ENCODE results near the gene TROAP.
"Not testable (repeated sequence)": the region's sequence is repeated elsewhere in the genome, so short reads cannot be mapped to it uniquely, and the experiment has no call there.

TROAP gene

DNA sequence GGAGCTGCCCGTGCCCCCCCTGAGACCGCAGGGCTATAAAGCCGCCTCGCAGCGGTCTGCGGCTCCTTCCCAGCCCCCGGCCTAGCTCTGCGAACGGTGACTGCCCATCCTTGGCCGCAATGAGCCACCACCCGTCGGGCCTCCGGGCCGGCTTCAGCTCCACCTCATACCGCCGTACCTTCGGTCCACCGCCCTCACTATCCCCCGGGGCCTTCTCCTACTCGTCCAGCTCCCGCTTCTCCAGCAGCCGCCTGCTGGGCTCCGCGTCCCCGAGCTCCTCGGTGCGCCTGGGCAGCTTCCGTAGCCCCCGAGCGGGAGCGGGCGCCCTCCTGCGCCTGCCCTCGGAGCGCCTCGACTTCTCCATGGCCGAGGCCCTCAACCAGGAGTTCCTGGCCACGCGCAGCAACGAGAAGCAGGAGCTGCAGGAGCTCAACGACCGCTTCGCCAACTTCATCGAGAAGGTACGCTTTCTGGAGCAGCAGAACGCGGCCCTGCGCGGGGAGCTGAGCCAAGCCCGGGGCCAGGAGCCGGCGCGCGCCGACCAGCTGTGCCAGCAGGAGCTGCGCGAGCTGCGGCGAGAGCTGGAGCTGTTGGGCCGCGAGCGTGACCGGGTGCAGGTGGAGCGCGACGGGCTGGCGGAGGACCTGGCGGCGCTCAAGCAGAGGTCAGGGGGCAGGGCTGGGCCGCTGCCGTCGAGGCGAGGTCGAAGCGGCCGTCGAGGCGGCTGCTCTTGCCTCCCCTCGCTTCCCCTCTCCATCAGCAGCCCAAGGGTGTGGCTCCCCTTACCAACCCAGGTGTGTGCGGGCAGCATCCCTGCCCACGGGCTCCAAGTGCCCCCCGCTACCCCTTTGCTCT lies 27.7 kb upstream of the TROAP start, which contains the start of gene PRPH:
PRPH (plus strand) TSS at position 66 of the 855 bp plus-strand sequence; CDS start at position 120, 54 bp downstream.
- DNase-seq (ENCODE audit: low read depth in 2 of 2): no peak

- DNase-seq (ENCODE audit: low read depth in 2 of 2): peak; percentile 13 to 20
Observed at GRCh38 chr12:49296034-49296835, 26.8 kb upstream of the TROAP start.

DNA sequence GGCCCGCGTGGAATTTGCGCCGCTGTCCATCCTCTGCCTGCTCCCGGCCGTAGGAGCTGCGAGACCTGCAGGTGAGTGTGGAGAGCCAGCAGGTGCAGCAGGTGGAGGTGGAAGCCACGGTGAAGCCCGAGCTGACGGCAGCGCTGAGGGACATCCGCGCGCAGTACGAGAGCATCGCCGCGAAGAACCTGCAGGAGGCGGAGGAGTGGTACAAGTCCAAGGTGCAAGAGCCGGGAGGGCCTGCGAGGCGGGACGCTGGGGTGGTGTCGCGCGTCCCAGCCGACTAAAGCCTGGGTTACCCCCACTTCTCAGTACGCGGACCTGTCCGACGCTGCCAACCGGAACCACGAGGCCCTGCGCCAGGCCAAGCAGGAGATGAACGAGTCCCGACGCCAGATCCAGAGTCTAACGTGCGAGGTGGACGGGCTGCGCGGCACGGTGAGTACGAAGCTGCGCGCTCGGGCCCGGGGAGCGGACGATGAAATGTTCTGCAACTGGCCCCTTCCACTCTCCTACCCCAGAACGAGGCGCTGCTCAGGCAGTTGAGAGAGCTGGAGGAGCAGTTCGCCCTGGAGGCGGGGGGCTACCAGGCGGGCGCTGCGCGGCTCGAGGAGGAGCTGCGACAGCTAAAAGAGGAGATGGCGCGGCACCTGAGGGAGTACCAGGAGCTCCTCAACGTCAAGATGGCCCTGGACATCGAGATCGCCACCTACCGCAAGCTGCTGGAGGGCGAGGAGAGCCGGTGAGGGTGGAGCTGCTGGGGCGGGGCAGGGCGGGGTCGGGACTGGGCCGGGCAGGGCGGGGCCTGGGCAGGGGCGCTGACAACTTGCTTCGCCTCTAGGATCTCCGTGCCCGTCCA lies 26.0 kb upstream of the TROAP start:
- DNase-seq (ENCODE audit: low read depth in 2 of 2): no peak

GRCh38 chr12:49297695-49298060 lies 25.4 kb upstream of the TROAP start:
- DNase-seq (ENCODE audit: low read depth in 2 of 2): no peak

DNA sequence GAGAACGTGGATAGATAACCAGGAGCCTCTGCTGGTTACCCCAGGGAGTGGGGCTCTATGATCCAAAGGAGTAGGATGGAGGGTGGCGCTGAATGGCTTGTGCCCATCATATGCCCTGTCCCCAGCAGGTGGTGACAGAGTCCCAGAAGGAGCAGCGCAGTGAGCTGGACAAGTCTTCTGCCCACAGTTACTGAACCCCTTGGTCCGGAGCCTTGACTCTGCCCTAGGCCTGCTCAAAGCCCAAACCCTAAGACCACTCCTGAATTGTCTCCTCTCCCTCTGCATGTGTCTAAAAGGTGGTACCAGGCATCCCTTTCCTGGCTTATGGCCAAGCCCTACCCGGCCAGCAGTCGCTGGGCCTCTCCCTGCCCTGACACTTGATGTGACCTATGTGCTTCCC lies 24.9 kb upstream of the TROAP start:
- DNase-seq (ENCODE audit: low read depth in 2 of 2): no peak

DNA sequence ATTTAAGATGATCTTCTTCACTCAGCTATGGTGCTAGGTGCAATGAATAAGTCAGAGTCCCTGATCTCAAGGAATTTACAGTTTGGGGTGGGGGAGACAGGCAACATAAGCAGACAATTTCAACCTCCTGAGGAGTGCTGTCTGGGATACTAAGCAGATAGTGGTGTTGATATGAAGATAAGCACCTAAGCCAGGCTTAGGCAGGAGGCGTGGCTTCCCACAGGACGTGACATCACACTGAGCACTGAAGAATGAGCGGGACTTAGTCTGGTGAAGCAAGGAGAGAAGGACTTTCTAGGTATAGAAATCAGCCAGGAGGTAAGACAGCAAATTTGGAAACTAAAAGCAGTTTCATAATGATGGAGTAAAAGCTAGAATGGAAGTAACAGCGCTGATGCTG lies 21.3 kb upstream of the TROAP start:
- DNase-seq (ENCODE audit: low read depth in 2 of 2): no peak

GRCh38 chr12:49304161-49304560 lies 18.9 kb upstream of the TROAP start:
- DNase-seq (ENCODE audit: low read depth in 2 of 2): no peak

DNA sequence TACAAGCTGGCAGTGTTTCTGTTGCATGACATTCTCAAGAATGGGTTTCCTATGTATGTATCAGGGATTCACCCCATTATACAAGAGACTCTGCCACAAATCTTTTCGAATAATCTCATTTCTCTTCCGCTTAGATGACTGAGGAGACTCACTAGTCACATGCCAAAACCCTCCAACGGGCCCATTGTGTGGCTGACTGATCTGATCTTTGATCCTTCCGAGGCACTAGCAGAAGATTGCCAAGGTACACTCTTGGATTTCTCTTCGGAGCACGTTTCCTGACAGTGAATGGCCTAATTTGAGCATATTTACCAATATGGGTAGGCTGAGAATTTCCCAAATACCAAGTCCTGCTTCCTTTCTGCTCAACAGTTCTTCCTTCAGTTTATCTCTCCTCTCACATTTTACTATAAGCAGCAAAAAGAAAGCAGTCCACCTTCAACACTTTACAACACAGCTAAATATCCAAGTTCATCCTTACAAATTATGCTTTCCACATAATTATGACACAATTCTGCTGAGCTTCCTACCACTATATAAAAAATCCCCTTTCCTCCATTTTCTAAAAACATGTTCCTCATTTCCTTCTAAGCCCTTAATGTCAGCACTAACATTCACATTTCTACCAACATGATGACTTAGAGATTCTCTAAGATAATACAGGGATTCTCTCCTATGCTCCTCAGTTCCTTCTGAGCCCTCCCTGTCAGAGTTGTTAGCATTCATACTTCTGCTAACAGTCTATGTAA lies 17.1 kb upstream of the TROAP start:
- no peak for DNase-seq (ENCODE audit: low read depth in 2 of 2)

DNA sequence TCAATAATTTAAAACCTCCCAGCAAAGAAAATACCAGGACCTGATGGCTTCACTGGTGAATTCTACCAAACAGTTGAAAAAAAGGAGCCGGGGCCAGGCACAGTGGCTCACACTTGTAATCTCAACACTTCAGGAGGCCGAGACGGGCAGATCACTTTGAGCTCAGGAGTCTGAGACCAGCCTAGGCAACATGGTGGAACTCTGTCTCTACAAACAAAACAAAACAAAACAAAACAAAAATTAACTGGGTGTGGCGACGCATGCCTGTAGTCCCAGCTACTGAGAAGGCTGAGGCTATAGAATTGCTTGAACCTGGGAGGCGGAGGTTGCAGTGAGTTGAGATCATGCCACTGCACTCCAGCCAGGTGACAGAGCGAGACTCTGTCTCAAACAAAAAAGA lies 13.7 kb upstream of the TROAP start:
- DNase-seq (ENCODE audit: low read depth in 2 of 2): no peak

DNA sequence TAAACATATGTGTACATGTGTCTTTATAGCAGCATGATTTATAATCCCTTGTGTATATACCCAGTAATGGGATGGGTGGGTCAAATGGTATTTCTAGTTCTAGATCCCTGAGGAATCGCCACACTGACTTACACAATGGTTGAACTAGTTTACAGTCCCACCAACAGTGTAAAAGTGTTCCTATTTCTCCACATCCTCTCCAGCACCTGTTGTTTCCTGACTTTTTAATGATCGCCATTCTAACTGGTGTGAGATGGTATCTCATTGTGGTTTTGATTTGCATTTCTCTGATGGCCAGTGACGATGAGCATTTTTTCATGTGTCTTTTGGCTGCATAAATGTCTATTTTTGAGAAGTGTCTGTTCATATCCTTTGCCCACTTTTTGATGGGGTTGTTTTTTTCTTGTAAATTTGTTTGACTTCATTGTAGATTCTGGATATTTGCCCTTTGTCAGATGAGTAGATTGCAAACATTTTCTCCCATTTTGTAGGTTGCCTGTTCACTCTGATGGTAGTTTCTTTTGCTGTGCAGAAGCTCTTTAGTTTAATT lies 12.5 kb upstream of the TROAP start:
- DNase-seq (ENCODE audit: low read depth in 2 of 2): not testable (repeated sequence)

DNA sequence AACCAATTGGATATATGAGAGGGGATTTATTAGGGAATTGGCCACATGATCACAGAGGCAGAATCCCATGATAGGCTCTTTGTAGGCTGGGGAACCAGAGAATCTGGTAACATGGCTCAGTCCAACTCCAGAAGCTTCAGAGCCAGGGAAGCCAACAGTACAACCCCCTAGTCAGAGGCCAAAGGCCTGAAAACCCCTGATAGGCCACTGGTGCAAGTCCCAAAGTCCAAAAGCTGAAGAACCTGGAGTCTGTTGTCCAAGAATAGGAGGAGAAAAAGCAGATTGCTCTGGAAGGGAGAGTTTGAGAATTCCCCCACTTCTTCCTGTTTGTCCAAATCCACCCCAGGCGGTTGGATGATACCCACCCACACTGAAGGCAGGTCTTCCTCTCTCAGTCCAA lies 8.2 kb upstream of the TROAP start:
- DNase-seq (ENCODE audit: low read depth in 2 of 2): no peak

- not testable (repeated sequence) for DNase-seq (ENCODE audit: low read depth in 2 of 2)
Observed at GRCh38 chr12:49317118-49317517, 5.9 kb upstream of the TROAP start.

DNA sequence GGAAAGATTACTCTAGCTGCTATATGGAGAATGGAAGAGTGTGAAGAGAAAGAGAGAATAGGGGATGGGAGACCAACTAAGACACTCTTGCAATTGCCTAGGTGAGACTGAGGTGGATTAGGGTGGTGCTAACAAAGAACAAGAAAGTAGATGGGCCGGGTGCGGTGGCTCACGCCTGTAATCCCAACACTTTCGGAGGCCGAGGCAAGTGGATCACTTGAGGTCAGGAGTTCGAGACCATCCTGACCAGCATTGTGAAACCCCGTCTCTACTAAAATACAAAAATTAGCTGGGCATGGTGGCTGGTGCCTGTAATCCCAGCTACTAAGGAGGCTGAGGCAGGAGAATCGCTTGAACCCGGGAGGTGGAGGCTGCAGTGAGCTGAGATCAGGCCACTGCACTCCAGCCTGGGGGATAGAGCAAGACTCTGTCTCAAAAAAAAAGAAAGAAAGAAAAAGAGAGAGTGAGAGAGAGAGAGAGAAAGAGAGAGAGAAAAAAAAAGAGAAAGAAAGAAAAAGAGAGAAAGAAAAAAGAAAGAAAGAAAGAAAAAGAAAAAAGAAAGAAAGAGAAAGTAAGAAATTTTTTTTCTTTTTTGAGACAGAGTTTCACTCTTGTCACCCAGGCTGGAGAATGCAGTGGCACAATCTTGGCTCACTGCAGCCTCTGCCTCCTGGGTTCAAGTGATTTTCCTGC lies 2.5 kb upstream of the TROAP start:
- not testable (repeated sequence) for DNase-seq (ENCODE audit: low read depth in 2 of 2)

GRCh38 chr12:49322367-49322707 lies 718 bp upstream of the TROAP start:
- no peak for DNase-seq (ENCODE audit: low read depth in 2 of 2)

DNA sequence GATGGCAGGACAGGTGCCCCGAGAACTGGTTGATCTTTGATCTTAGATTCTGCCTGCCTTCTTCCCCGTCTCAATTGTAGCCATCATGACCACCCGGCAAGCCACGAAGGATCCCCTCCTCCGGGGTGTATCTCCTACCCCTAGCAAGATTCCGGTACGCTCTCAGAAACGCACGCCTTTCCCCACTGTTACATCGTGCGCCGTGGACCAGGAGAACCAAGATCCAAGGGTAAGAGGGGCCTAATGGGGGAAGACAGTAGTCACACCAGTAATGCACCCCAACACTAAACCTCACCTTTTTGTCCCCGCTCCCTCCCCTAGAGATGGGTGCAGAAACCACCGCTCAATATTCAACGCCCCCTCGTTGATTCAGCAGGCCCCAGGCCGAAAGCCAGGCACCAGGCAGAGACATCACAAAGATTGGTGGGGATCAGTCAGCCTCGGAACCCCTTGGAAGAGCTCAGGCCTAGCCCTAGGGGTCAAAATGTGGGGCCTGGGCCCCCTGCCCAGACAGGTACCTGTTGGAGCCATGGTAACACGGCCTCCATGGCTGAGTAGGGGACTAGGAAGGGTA lies 556 bp downstream of the TROAP start:
- no peak for DNase-seq (ENCODE audit: low read depth in 2 of 2)

DNA sequence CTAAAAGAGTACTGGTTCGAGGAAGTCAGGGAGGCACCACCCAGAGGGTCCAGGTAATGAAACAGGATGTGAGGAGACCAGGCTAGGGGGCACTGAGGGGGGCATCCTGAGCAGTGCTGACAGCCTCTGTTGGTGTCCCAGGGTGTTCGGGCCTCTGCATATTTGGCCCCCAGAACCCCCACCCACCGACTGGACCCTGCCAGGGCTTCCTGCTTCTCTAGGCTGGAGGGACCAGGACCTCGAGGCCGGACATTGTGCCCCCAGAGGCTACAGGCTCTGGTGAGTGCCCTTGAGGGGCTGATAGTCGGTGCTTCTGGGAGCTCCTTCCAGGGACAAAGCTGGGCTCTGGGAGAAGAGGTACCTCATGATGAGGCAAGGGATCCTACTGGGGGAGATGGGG lies 2.6 kb downstream of the TROAP start:
- DNase-seq (ENCODE audit: low read depth in 2 of 2): no peak

DNA sequence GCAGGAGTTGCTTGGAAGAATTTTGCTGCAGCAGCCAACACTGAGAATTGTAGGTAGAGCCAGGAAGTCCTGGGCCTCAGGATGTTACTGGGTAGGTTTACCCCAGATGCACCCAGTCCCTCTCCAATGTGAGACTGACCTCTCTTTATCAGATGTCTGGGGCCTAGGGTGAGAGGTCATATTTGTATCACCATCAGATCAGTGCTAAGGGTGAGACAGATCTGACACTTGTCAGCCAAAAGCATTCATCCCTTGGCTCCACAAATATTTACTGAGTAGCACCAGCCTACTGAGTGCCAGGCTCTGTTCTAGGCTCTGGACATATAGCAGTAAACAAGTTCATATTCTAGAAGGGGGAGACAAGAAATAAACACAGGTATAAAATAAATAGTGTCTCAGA lies 4.3 kb downstream of the TROAP start:
- no peak for DNase-seq (ENCODE audit: low read depth in 2 of 2)

DNA sequence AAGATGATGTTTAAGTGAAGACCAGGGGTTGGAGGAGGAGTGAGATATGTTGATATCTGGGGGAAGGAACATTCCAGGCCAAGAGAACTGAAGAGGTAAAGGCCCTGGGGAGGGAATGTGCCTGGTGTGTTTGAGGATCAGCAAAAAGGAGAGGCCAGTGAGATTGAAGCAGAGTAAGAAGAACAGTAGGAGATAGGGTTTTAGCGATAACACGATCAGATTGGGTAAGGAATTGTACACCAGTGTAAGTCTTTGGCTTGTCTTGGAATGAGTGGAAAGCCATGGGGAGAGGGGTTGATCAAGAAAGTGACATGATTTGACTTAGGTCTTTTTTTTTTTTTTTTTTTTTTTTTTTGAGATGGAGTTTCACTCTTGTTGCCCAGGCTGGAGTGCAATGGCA lies 4.8 kb downstream of the TROAP start:
- no peak for DNase-seq (ENCODE audit: low read depth in 2 of 2)

DNA sequence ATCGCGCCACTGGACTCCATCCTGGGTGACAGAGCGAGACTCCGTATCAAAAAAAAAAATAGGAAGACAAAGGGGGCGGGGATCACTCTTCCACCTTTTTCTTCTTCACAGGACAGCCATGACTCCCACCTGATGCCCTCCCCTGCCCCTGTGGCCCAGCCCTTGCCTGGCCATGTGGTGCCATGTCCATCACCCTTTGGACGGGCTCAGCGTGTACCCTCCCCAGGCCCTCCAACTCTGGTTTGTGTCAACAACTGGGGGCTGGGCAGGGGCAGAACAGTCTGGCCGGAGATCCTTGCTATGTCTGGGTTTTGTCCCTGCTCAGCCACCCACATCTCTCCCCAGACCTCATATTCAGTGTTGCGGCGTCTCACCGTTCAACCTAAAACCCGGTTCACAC lies 5.8 kb downstream of the TROAP start:
- no peak for DNase-seq (ENCODE audit: low read depth in 2 of 2)

GRCh38 chr12:49330032-49330619 lies 7.1 kb downstream of the TROAP start:
- no peak for DNase-seq (ENCODE audit: low read depth in 2 of 2)
